Right atrium auricular region (tissue), 2 donors: ENCODE measurements around the gene SMTNL2. TPM values are rescaled to one million over a fixed set of nuclear protein-coding genes. Genes with fewer than 3 reads are reported as not detected.

Source experiments
- DNase-seq: peaks from one replicate; pipeline ENCODE4 v3.0.0-alpha.2; 2019; ENCODE audit warnings: low spot score
- H3K27ac ChIP-seq, 2 donors: fragments of 200-600 bp; sonication (generic); 1 replicate in 1 of 2; 2 replicates in 1 of 2; pipeline ENCODE4 v1.5.1; 2016 to 2019
- H3K27me3 ChIP-seq, 2 donors: fragments of 200-600 bp; sonication (generic); one replicate each; pipeline versions ENCODE4 v1.5.1 to v1.6.0; 2017 to 2019
- H3K36me3 ChIP-seq: fragments of 200-600 bp; sonication (generic); one replicate; pipeline ENCODE4 v1.5.1; 2016
- H3K4me1 ChIP-seq, 2 donors: fragments of 200-600 bp; sonication (generic); one replicate each; pipeline versions ENCODE4 v1.5.1 to v1.6.0; 2017 to 2019
- H3K4me3 ChIP-seq, 2 donors: fragments of 200-600 bp; sonication (generic); 1 replicate in 1 of 2; 2 replicates in 1 of 2; pipeline ENCODE4 v1.5.1; 2017 to 2019; ENCODE audit warnings: mild to moderate bottlenecking in 1 of 2, moderate library complexity in 1 of 2
- H3K9me3 ChIP-seq, 2 donors: fragments of 200-600 bp; sonication (generic); one replicate each; pipeline ENCODE4 v1.5.1; 2019
- CTCF ChIP-seq, 2 donors: fragments of 200-600 bp; sonication (generic); IDR thresholded peaks; one replicate each; pipeline ENCODE4 v1.5.1; 2019; ENCODE audit warnings: antibody characterized with exemption in 2 of 2
- total RNA-seq, 2 donors: library from RNA; depleted of rRNA; stranded (reverse); fragments of >200 nt; gene quantifications; one replicate each; pipeline ENCODE4 v1.1.0, GENCODE V29; 2016

Gene SMTNL2
- total RNA-seq, 2 donors from 2014 or later, result 21.1 to 41.6 TPM

- TF ChIP-seq CTCF (IDR thresholded peaks at IDR 0.05), result no peak
- DNase-seq, result no peak
- peaks cover 0 to 34% of the 10 kb centered on the region in 2 donors for H3K4me1 ChIP-seq
- no peak overlapping the region for H3K4me3 ChIP-seq
- H3K27me3 ChIP-seq, result no peaks in the 10 kb centered on the region
- H3K9me3 ChIP-seq, result no peaks in the 10 kb centered on the region
- peak overlapping the region in 1 of 2 donors; percentile 85 for H3K27ac ChIP-seq
- no peaks in the 10 kb centered on the region for H3K36me3 ChIP-seq
Measured at GRCh38 chr17:4596636-4597380, 12.5 kb downstream of the SMTNL2 start.

- DNase-seq, result no peak
- TF ChIP-seq CTCF (IDR thresholded peaks at IDR 0.05), result no peak
- H3K4me3 ChIP-seq, result no peak overlapping the region
- no peaks in the 10 kb centered on the region for H3K36me3 ChIP-seq
- H3K9me3 ChIP-seq, result no peaks in the 10 kb centered on the region
- H3K27me3 ChIP-seq, result no peaks in the 10 kb centered on the region
- H3K4me1 ChIP-seq, result peaks cover 0 to 29% of the 10 kb centered on the region in 2 donors
- peak overlapping the region; percentile 70 to 85 for H3K27ac ChIP-seq
Measured at GRCh38 chr17:4597975-4598374, 13.6 kb downstream of the SMTNL2 start.

GRCh38 chr17:4598776-4599504 is 14.6 kb downstream of the SMTNL2 start:
- Histone ChIP-seq H3K9me3 (no peaks in the 10 kb centered on the region), H3K4me1 (peaks cover 0 to 33% of the 10 kb centered on the region in 2 donors), H3K27ac (peak overlapping the region; percentile 75 to 85), H3K36me3 (no peaks in the 10 kb centered on the region), H3K4me3 (no peak overlapping the region), H3K27me3 (no peaks in the 10 kb centered on the region)
- DNase-seq, result peak; percentile 87
- TF ChIP-seq CTCF (IDR thresholded peaks at IDR 0.05), result no peak

- no peaks in the 10 kb centered on the region for H3K27me3 ChIP-seq
- no peak for TF ChIP-seq CTCF (IDR thresholded peaks at IDR 0.05)
- H3K27ac ChIP-seq, result peak overlapping the region; percentile 75 to 85
- H3K36me3 ChIP-seq, result no peaks in the 10 kb centered on the region
- H3K4me1 ChIP-seq, result peaks cover 0 to 40% of the 10 kb centered on the region in 2 donors
- H3K9me3 ChIP-seq, result no peaks in the 10 kb centered on the region
- DNase-seq, result no peak
- peak overlapping the region in 1 of 2 donors; percentile 6 for H3K4me3 ChIP-seq
Measured at GRCh38 chr17:4599505-4600281, 15.4 kb downstream of the SMTNL2 start.

GRCh38 chr17:4600563-4600962 is 16.2 kb downstream of the SMTNL2 start:
- no peak for TF ChIP-seq CTCF (IDR thresholded peaks at IDR 0.05)
- no peak overlapping the region for H3K4me3 ChIP-seq
- no peak for DNase-seq
- H3K36me3 ChIP-seq, result no peaks in the 10 kb centered on the region
- H3K4me1 ChIP-seq, result peaks cover 0 to 49% of the 10 kb centered on the region in 2 donors
- no peaks in the 10 kb centered on the region for H3K9me3 ChIP-seq
- no peaks in the 10 kb centered on the region for H3K27me3 ChIP-seq
- peak overlapping the region; percentile 75 to 85 for H3K27ac ChIP-seq
